Measurements from ENCODE around the gene SOX8. TPM values are rescaled to one million over a fixed set of nuclear protein-coding genes. Genes with fewer than 3 reads are reported as not detected.
"Not testable (repeated sequence)": the region's sequence is repeated elsewhere in the genome, so short reads cannot be mapped to it uniquely, and the experiment has no call there.

The SOX8 gene
- total RNA-seq, 1 experiment from 2014 or later: not detected

DNA sequence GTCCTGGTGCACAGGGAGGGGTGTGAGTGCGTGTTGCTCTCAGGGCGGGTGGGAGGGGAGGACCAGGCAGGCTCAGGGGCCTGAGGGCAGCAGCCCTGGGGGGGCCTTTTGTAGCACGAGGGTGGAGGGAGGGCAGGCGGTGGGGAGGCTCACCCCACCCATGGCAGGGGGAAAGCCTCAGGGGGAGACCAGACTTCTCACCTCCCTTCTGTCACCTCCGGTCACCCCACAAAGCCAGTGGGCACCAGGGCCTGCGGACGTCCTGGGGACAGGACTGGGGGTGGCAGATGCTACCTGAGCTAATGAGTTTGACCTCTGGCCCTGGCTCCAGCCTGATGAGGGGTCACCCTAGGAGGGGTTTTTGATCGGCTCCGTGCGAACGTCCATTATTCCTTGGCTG is 39.0 kb downstream of the SOX8 start:
- no peaks in the 10 kb centered on the region for H3K36me3 ChIP-seq
- peaks cover 48% of the 10 kb centered on the region for H3K27me3 ChIP-seq
- no peak overlapping the region for H3K4me3 ChIP-seq
- no peaks in the 10 kb centered on the region for H3K9me3 ChIP-seq
- DNase-seq: no peak

DNA sequence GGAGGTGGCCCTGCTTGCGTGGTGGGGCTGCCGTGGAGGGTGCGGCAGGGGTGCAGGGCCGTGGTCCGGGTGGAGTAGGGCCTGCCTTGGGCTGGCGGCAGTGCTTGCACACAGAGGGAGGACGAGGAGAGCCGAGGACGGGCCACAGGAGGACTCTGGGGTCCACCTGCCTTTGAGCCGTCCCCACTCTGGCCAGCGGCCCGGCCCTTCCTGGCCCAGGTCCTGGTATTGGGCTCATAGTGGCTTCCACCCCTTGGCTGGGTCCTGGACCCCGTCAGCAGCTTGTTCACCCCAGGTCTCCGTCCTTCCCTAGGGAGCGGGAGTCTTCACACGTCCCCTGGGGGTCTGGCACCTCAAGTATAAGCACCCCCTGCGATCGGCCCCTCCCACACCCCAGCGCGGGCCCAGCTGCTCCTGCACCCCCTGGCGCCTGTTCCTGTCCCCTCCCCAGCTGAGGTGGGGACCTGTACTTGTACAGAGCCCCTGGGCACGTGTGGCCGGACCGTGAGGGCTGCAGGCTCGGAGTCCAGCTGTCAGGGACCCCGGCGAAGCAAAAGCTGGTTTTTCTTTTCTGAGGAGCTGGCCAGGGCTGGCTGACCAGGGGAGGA is 40.1 kb downstream of the SOX8 start:
- H3K9me3 ChIP-seq: no peaks in the 10 kb centered on the region
- no peak overlapping the region for H3K4me3 ChIP-seq
- H3K27me3 ChIP-seq: peaks cover 59% of the 10 kb centered on the region
- no peak for DNase-seq
- H3K36me3 ChIP-seq: no peaks in the 10 kb centered on the region

DNA sequence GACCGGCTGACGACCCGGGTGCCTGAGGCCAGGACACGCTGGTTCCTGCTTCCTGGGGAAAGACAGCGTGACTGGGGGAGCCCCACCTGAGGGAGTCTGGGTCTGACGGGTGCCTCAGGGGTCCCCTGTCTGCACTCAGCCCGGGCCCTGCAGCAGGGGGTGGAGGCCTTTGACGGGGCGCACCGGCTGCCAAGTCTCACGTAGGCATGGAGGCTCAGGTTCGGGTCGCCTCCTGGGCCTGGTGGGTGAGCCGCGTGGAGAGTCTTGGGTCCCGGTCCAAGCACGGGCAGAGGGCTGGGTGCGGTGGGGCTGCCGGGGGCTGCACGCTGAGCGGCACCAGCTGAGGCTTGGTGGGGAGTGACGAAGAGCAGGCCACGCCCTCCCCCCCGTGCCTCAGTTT is 40.9 kb downstream of the SOX8 start:
- H3K27me3 ChIP-seq: peaks cover 67% of the 10 kb centered on the region
- no peak overlapping the region for H3K4me3 ChIP-seq
- no peaks in the 10 kb centered on the region for H3K9me3 ChIP-seq
- DNase-seq: no peak
- no peaks in the 10 kb centered on the region for H3K36me3 ChIP-seq

DNA sequence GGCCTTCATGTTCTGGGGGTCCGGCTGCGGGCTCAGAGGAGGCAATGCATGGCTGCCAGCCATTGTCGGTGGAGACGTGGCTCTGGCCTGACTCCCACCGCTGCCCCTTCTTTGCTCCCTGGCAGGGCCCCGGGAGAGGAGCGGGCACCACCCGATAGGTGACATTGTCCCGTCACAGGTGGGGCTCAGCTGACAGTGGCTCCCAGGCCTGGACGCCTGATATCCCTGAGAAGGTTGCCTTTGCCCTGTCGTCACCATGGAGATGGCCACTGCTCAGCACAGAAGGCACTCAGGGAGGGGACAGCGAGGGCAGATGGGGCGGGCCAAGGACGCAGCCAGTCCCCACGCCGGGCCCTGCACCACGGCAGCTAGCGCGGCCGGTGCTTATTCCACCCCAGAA is 42.6 kb downstream of the SOX8 start:
- no peak overlapping the region for H3K4me3 ChIP-seq
- no peaks in the 10 kb centered on the region for H3K36me3 ChIP-seq
- H3K9me3 ChIP-seq: no peaks in the 10 kb centered on the region
- H3K27me3 ChIP-seq: peaks cover 74% of the 10 kb centered on the region
- DNase-seq: no peak

DNA sequence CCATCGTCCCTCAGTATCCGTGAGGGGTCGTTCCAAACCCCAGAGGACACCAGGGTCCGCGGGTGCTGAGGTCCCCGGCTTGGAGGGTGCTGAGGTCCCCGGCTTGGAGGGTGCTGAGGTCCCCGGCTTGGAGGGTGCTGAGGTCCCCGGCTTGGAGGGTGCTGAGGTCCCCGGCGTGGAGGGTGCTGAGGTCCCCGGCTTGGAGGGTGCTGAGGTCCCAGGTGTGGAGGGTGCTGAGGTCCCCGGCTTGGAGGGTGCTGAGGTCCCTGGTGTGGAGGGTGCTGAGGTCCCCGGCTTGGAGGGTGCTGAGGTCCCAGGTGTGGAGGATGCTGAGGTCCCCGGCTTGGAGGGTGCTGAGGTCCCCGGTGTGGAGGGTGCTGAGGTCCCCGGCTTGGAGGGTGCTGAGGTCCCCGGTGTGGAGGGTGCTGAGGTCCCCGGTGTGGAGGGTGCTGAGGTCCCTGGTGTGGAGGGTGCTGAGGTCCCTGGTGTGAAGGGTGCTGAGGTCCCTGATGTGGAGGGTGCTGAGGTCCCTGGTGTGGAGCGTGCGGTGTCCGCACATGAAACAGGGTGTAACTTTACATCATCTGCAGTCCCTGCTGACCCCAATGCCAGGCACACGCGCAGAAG is 43.7 kb downstream of the SOX8 start:
- not testable (repeated sequence) for DNase-seq, H3K4me3 ChIP-seq, H3K36me3 ChIP-seq, H3K9me3 ChIP-seq
- peaks cover 74% of the 10 kb centered on the region for H3K27me3 ChIP-seq

DNA sequence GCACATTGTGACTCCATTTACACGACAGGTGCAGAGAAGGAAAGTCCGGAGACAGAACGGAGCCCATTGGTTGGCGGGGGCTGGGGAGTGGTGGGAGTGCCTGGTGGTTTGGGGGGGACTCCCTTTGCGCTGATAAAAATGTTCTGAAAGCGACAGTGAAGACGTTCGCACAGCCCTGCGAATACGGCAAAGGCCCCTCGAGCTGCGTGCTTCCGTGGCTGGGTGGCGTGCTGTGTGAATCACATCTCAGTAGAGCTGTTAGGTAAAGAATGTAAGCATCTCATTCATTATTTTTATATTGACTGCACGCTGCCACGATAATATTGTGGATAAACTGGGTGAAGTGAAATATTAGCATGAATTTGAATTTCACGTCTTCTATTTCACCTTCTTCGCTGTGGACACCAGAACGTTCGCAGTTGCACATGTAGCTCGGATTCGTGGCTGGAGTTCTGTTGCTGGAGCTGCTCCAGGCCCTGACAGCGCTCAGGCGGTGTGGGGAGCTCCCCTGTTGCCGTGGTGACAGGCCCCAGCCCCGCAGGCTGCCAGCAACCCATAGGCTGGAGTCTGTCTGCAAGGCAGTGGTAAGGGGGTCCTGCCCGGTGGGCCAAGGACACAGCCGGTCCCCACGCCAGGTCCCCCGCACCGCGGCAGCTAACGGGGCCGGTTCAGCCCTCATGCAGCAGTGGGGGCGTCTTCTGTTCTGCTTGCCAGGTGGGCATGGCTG is 44.6 kb downstream of the SOX8 start:
- DNase-seq: no peak
- peaks cover 74% of the 10 kb centered on the region for H3K27me3 ChIP-seq
- no peaks in the 10 kb centered on the region for H3K36me3 ChIP-seq
- H3K4me3 ChIP-seq: no peak overlapping the region
- H3K9me3 ChIP-seq: no peaks in the 10 kb centered on the region

DNA sequence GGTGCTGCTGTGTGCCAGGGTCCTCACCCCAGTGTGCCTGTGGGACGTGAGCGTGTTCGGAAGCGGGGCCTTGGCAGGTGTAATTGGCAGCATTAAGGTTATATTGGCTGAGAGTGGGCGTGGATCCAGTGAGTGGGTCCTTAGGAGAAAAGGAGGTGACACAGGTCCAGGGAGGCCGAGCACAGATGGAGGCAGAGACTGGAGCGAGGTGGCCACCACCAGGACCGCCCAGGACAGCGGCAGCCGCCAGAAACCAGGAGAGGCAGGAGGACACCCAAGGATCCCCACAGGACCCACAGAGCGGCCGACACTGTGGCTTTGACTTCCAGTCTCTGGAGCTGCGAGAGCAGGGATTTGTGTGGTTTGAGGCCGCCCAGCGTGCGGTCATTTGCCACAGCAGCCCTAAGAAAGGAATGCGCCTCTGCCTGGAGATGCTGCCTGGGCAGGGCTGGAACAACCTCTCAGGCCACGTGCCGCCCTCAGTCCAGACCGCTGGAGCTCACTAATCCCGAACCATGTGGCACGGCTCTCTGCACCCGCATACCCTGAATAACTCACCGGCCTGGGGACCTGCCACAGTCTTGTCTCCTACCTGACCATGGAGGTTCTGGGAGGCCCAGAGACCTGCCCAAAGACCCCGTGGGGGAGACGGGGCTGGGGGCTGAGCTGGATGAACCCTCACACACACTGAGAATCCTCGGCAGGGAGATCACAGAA is 45.4 kb downstream of the SOX8 start:
- H3K36me3 ChIP-seq: no peaks in the 10 kb centered on the region
- H3K27me3 ChIP-seq: peaks cover 70% of the 10 kb centered on the region
- H3K9me3 ChIP-seq: no peaks in the 10 kb centered on the region
- no peak overlapping the region for H3K4me3 ChIP-seq
- DNase-seq: no peak

DNA sequence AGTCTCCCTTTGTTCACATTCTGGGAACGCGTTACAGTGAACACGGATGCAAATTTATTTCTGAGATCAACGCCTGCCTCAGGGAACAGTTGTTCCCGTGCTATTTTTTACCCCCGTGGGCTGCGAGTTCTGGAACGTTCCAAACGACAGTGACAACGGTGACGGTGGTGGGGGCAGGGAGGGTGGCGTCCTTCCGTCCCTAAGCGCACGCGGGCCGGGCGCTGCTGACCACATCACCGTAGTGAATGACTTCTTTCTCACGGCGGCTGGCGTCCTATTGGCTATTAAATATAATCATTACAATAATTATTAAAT is 45.9 kb downstream of the SOX8 start:
- H3K4me3 ChIP-seq: no peak overlapping the region
- no peaks in the 10 kb centered on the region for H3K9me3 ChIP-seq
- peaks cover 65% of the 10 kb centered on the region for H3K27me3 ChIP-seq
- no peaks in the 10 kb centered on the region for H3K36me3 ChIP-seq
- no peak for DNase-seq

DNA sequence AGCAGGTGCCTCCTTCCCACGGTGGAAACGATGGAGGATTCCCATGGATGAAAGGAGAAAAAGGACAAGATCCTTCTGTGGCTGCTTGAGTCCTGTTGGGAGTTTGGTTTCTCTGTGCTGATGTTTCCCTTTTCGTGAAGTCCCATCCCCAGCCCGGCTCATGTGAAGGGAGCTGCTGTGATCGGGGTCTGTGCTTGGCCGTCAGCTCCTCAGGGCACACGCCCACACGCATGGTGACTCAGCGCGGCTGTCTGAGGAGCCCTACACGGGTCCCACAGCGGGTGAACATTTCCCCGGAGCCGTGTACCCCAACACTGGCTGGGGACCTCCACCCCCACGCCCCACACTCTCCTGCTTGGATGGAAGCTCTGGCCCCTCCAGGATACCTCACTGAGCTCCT is 46.5 kb downstream of the SOX8 start:
- Histone ChIP-seq H3K27me3 (peaks cover 61% of the 10 kb centered on the region), H3K9me3 (no peaks in the 10 kb centered on the region), H3K36me3 (no peaks in the 10 kb centered on the region), H3K4me3 (no peak overlapping the region)
- no peak for DNase-seq

DNA sequence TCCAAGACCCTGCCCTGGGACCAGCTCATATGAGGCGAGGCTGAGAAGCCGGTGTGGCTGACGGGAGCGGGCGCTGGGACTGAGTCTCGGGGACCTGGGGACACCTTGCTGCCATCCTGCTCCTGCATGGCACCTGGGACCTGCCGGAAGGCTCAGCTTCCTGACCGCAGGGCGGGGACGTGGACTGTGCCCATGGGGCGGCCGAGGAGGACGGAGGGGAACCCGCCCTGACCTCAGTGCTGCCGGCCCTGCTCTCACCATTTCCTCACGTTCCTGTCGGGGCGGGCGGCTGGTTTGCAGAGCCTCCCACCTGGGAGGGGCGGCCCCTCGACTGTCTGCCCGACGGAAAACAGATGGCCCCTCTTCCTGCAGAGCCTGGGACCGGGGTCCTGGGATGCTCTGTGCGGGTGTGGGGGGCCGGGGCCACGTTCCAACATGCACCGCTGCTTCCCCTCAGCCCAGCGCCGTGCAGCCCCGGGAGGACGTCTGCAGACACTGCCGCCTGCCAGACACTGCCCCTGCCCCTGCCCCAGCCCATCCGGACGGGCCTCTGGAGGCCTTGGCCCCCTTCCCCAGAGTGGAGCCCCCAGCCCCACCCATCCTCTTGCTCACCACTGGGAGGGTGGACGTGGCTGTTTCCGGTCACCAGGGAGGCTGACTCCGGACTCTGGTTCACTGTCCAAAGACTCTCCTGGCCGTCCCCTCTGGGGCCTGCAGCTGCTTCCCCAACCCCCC is 47.1 kb downstream of the SOX8 start:
- H3K4me3 ChIP-seq: no peak overlapping the region
- peaks cover 55% of the 10 kb centered on the region for H3K27me3 ChIP-seq
- no peaks in the 10 kb centered on the region for H3K36me3 ChIP-seq
- no peaks in the 10 kb centered on the region for H3K9me3 ChIP-seq
- DNase-seq: no peak

DNA sequence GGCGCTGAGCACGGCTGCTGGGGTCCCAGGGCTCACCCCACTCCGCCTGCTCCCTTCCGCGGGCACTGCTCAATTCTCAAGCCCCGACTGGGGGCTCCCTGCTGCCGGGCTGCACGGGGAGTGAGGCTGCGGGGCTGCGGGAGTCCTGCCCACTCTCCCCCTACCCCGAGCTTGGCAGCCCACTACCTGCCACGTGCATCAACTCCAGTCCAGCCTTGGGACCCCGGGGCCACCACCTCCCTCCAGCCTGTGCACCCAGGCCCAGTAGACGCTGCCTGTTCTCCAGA is 47.6 kb downstream of the SOX8 start:
- H3K27me3 ChIP-seq: peaks cover 50% of the 10 kb centered on the region
- no peaks in the 10 kb centered on the region for H3K36me3 ChIP-seq
- no peak for DNase-seq
- no peaks in the 10 kb centered on the region for H3K9me3 ChIP-seq
- H3K4me3 ChIP-seq: no peak overlapping the region

DNA sequence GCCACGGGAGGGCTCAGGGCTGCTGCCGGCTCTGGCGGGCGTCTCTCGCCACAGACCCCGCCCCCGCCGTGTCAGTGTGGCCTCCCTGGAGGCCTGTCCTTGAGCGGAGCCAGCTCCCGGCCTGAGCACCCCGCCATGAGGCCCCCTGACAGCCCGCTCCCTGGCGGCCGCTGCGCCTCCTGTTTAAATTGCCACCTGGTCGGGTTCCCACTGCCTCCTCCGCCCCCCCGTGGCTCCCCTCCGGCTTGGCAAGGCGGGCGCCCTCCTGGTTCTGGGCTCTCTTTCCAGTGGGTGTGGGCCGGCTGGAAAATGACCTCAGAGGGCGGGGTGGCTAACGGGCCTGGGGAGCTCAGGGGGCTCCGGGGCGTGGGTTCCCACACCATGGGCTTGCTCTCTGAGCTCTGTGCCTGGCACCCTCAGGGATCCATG is 48.9 kb downstream of the SOX8 start:
- Histone ChIP-seq H3K9me3 (no peaks in the 10 kb centered on the region), H3K4me3 (no peak overlapping the region), H3K27me3 (peaks cover 43% of the 10 kb centered on the region), H3K36me3 (no peaks in the 10 kb centered on the region)
- no peak for DNase-seq

DNA sequence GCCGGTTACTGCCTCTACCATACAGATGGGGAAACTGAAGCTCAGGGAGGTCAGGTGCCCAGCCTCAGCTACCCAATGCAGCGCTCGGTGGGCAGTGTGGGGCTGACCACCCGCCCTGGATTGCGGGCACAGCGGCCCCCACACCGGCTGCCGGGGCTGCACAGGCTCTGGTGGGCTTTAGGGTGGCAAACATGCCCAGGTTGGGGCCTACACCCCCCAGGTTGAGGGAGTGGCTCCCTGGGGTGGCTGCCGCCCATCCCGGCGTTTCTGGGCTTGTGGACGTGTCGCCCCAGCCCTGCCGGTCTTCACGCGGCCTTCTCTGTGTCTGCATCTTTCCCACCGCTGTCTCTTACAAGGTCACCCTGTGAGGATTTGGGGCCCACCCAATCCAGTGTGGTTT is 50.1 kb downstream of the SOX8 start:
- Histone ChIP-seq H3K27me3 (peaks cover 32% of the 10 kb centered on the region), H3K4me3 (no peak overlapping the region), H3K9me3 (no peaks in the 10 kb centered on the region), H3K36me3 (no peaks in the 10 kb centered on the region)
- DNase-seq: no peak

DNA sequence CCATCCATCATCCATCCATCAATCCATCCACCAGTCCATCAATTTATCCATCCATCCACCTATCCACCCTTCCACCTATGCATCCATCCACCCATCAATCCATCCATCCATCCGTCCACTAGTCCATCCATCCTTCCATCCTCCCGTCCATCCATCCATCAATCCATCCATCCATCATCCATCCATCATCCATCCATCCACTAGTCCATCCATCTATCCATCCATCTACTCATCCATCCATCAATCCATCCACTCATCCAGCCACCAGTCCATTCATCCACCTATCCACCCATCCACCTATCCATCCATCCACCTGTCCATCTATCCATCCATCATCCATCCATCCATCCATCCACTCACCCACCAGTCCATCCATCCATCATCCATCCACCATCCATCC is 51.0 kb downstream of the SOX8 start:
- no peaks in the 10 kb centered on the region for H3K9me3 ChIP-seq
- H3K27me3 ChIP-seq: peaks cover 23% of the 10 kb centered on the region
- DNase-seq: no peak
- H3K4me3 ChIP-seq: no peak overlapping the region
- no peaks in the 10 kb centered on the region for H3K36me3 ChIP-seq

DNA sequence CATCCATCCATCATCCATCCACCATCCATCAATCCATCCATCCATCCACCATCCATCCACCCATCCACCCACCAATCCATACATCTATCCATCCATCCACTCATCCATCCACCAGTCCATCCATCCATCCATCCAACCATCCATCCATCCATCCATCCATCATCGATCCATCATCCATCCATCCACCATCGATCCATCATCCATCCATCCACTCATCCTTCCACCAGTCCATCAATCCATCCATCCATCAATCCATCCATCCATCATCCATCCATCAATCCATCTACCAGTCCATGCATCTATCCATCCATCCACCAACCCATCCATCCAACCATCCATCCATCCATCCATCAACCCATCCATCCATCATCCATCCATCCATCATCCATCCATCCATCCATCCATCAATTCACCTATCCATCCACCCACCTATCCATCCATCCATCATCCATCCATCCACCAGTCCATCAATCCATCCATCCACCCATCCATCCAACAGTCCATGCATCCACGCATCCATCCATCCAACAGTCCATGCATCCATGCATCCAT is 51.6 kb downstream of the SOX8 start:
- peaks cover 17% of the 10 kb centered on the region for H3K27me3 ChIP-seq
- DNase-seq: no peak
- no peaks in the 10 kb centered on the region for H3K9me3 ChIP-seq
- no peaks in the 10 kb centered on the region for H3K36me3 ChIP-seq
- H3K4me3 ChIP-seq: no peak overlapping the region

DNA sequence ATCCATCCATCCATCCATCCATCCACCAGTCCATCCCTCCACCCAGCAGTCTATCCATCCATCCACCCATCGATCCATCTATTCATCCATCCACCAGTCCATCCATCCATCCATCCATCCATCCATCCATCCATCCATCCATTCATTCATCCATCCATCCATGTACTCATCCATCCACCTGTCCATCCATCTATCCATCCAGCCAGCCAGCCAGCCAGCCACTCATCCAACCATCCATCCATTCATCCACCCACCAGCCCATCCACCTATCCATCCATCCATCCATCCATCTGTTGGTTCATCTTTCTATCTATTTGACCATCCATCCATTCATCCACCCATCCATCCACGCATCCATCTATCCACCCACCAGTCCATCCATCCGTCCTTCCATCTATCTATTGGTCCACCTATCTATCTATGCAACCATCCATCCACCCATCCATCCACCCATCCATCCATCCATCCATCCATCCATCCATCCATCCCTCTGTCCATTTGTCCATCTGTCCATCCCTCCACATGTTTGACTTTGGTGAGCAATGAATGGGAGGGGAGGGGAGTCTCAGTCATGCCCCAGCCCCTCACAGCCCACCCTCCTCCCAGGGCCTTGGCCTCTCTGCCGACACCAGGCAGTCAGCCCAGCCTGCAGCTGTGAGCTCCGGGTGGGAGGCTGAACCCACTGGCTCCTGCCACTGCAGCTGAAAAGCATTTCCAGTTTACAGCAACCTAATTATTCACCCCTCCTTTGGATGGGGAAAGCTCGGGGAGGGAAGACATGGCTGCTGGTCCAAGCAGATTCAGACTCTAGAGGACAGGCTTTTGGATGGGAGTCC is 52.9 kb downstream of the SOX8 start:
- no peak for DNase-seq
- Histone ChIP-seq H3K36me3 (no peaks in the 10 kb centered on the region), H3K4me3 (no peak overlapping the region), H3K9me3 (no peaks in the 10 kb centered on the region), H3K27me3 (peaks cover 5% of the 10 kb centered on the region; the same call in 1 of the 2 replicates)
